Measurements from ENCODE around the gene RALBP1.

- no peak for TF ChIP-seq POLR2A (IDR thresholded peaks at IDR 0.05)
- no peak for TF ChIP-seq CTCF (IDR thresholded peaks at IDR 0.05)
- TF ChIP-seq EP300 (IDR thresholded peaks at IDR 0.05) = no peak
- no peak for TF ChIP-seq POLR2AphosphoS5 (IDR thresholded peaks at IDR 0.05)
Measured at GRCh38 chr18:9530226-9531009, 55.1 kb downstream of the RALBP1 start.
